ENCODE results near the gene SLC37A1.

The SLC37A1 gene

GRCh38 chr21:42558368-42558767 lies 44.7 kb downstream of the SLC37A1 start:
- TF ChIP-seq CTCF (IDR thresholded peaks at IDR 0.05; ENCODE audit: insufficient read depth, low read length) (no peak), GABPA (IDR thresholded peaks at IDR 0.05; ENCODE audit: low read depth) (no peak), POLR2AphosphoS5 (IDR thresholded peaks at IDR 0.05; ENCODE audit: low read depth) (no peak), REST (IDR thresholded peaks at IDR 0.05; ENCODE audit: insufficient replicate concordance, low read depth) (no peak), SPI1 (IDR thresholded peaks at IDR 0.05; ENCODE audit: borderline replicate concordance, low read depth) (no peak)
- Histone ChIP-seq H3K4me3 (replicated peaks; ENCODE audit: insufficient read depth, low read length) (no peak overlapping the region), H3K27ac (replicated peaks) (no peak overlapping the region), H3K27me3 (ENCODE audit: insufficient read depth, poor library complexity, severe bottlenecking) (no peaks in the 10 kb centered on the region)
- DNase-seq (ENCODE audit: low read depth in 1 of 2, low spot score in 1 of 2): no peak

GRCh38 chr21:42558846-42559245 lies 45.2 kb downstream of the SLC37A1 start:
- no peak for TF ChIP-seq CTCF (IDR thresholded peaks at IDR 0.05; ENCODE audit: insufficient read depth, low read length)
- TF ChIP-seq REST (IDR thresholded peaks at IDR 0.05; ENCODE audit: insufficient replicate concordance, low read depth): no peak
- TF ChIP-seq SPI1 (IDR thresholded peaks at IDR 0.05; ENCODE audit: borderline replicate concordance, low read depth): no peak
- no peak for TF ChIP-seq POLR2AphosphoS5 (IDR thresholded peaks at IDR 0.05; ENCODE audit: low read depth)
- no peak for TF ChIP-seq GABPA (IDR thresholded peaks at IDR 0.05; ENCODE audit: low read depth)
- no peak overlapping the region for H3K4me3 ChIP-seq (replicated peaks; ENCODE audit: insufficient read depth, low read length)
- no peak for DNase-seq (ENCODE audit: low read depth in 1 of 2, low spot score in 1 of 2)
- H3K27ac ChIP-seq (replicated peaks): no peak overlapping the region
- no peaks in the 10 kb centered on the region for H3K27me3 ChIP-seq (ENCODE audit: insufficient read depth, poor library complexity, severe bottlenecking)

GRCh38 chr21:42559326-42559725 lies 45.7 kb downstream of the SLC37A1 start:
- Histone ChIP-seq H3K27ac (replicated peaks) (no peak overlapping the region), H3K27me3 (ENCODE audit: insufficient read depth, poor library complexity, severe bottlenecking) (no peaks in the 10 kb centered on the region), H3K4me3 (replicated peaks; ENCODE audit: insufficient read depth, low read length) (no peak overlapping the region)
- DNase-seq (ENCODE audit: low read depth in 1 of 2, low spot score in 1 of 2): no peak
- TF ChIP-seq CTCF (IDR thresholded peaks at IDR 0.05; ENCODE audit: insufficient read depth, low read length) (no peak), SPI1 (IDR thresholded peaks at IDR 0.05; ENCODE audit: borderline replicate concordance, low read depth) (no peak), GABPA (IDR thresholded peaks at IDR 0.05; ENCODE audit: low read depth) (no peak), REST (IDR thresholded peaks at IDR 0.05; ENCODE audit: insufficient replicate concordance, low read depth) (no peak), POLR2AphosphoS5 (IDR thresholded peaks at IDR 0.05; ENCODE audit: low read depth) (no peak)
